Thoracic aorta (tissue), 2 donors: ENCODE data around the gene AVL9. TPM values are rescaled to one million over a fixed set of nuclear protein-coding genes. Genes with fewer than 3 reads are reported as not detected.

Experiments
- ATAC-seq: fragments of 150-250 bp; one replicate; pipeline ENCODE4 v1.8.0; 2017; ENCODE audit warnings: low read depth; ENCODE audit not compliant: insufficient number of reproducible peaks, low FRiP score
- DNase-seq: peaks from one replicate; pipeline ENCODE4 v3.0.0-alpha.2; 2020; ENCODE audit warnings: low spot score
- H3K27ac ChIP-seq, 2 donors: fragments of 200-600 bp; sonication (generic); 1 replicate in 1 of 2; 2 replicates in 1 of 2; pipeline ENCODE4 v1.5.1; 2016; ENCODE audit warnings: mild to moderate bottlenecking in 2 of 2, moderate library complexity in 2 of 2
- H3K27me3 ChIP-seq: fragments of 200-600 bp; sonication (generic); replicated peaks from 2 replicates; pipeline ENCODE4 v1.6.0; 2016; ENCODE audit warnings: mild to moderate bottlenecking; ENCODE audit not compliant: insufficient read depth
- H3K36me3 ChIP-seq: fragments of 200-600 bp; sonication (generic); one replicate; pipeline ENCODE4 v1.5.1; 2016
- H3K4me1 ChIP-seq, 2 donors: fragments of 200-600 bp; sonication (generic); 1 replicate in 1 of 2; 2 replicates in 1 of 2; pipeline versions ENCODE4 v1.5.1 to v1.6.0; 2016; ENCODE audit warnings: low read depth in 2 of 2, mild to moderate bottlenecking in 1 of 2; ENCODE audit not compliant: control insufficient read depth in 1 of 2
- H3K4me3 ChIP-seq: fragments of 200-600 bp; sonication (generic); 2 replicates; pipeline ENCODE4 v1.5.1; 2016; ENCODE audit warnings: mild to moderate bottlenecking
- H3K9me3 ChIP-seq: fragments of 200-600 bp; sonication (generic); 2 replicates; pipeline ENCODE4 v1.5.1; 2016
- total RNA-seq, 2 donors: library from RNA; depleted of rRNA; stranded (reverse); fragments of >200 nt; gene quantifications; one replicate each; pipeline versions ENCODE4 v1.1.0 to v1.2.3, GENCODE V29; 2016
- TF ChIP-seq, protein P1 (sequence below): fragments of 200-600 bp; sonication (generic); IDR thresholded peaks from one replicate; pipeline ENCODE4 v1.5.1; 2019; ENCODE audit warnings: antibody characterized with exemption

Gene AVL9
- total RNA-seq, 2 donors from 2014 or later, result 18.3 to 19.5 TPM

DNA sequence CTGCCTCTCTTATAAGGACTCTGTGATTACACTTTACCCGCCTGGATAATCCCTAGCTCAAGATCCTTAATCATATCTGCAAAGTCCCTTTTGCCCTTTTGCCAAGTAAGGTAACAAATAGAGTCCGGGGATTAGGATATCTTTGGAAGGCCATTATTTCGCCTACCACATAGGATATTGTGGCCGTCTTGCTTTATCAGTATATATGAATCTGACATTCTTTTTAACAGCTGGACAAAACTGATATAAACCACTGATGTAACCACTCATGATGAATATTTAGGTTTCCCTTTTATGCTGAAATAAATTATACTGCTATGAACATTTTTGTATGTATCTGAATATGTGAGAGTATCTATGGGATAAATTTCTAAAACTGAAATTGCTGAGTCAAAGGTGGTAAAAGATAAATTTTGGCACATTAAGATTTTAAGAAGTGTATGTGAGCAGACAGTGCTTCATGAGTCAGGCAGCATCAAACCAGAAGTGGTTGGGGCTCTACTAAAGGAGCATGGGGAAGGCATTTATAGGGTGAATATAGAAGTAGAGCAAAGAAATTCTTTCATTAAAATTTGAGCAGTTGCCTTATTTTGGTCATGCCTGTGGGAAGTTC, 44.7 kb downstream of the AVL9 start:
- DNase-seq, result no peak
- no peak for ATAC-seq
- Histone ChIP-seq H3K27me3 (no peaks in the 10 kb centered on the region), H3K9me3 (no peaks in the 10 kb centered on the region), H3K4me3 (no peak overlapping the region), H3K27ac (no peak overlapping the region), H3K36me3 (peaks cover 5% of the 10 kb centered on the region), H3K4me1 (peaks cover 16 to 20% of the 10 kb centered on the region in 2 donors)
- TF ChIP-seq, protein P1, sequence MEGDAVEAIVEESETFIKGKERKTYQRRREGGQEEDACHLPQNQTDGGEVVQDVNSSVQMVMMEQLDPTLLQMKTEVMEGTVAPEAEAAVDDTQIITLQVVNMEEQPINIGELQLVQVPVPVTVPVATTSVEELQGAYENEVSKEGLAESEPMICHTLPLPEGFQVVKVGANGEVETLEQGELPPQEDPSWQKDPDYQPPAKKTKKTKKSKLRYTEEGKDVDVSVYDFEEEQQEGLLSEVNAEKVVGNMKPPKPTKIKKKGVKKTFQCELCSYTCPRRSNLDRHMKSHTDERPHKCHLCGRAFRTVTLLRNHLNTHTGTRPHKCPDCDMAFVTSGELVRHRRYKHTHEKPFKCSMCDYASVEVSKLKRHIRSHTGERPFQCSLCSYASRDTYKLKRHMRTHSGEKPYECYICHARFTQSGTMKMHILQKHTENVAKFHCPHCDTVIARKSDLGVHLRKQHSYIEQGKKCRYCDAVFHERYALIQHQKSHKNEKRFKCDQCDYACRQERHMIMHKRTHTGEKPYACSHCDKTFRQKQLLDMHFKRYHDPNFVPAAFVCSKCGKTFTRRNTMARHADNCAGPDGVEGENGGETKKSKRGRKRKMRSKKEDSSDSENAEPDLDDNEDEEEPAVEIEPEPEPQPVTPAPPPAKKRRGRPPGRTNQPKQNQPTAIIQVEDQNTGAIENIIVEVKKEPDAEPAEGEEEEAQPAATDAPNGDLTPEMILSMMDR, result no peak

DNA sequence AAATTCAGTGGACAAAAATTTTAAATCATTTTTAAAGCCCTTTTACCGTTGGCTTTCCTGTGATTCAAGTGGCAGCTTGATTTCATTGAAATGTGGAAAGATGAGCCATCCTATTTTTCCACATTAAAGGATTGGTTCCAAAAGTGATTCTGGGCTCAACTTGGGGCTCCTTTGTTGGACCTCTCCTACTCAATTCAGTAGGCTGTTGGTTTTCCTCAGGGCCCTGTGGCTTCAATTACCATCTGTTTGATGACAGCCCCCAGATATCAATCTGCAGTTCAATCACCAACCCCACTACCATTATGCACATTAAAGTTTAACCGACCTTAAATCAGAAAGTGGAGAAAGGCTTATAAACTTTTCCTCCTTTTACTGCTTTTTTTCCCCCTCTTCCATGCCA, 47.3 kb downstream of the AVL9 start:
- TF ChIP-seq, protein P1, result no peak
- Histone ChIP-seq H3K27ac (no peak overlapping the region), H3K36me3 (peaks cover 5% of the 10 kb centered on the region), H3K27me3 (no peaks in the 10 kb centered on the region), H3K9me3 (no peaks in the 10 kb centered on the region), H3K4me1 (peaks cover 5 to 8% of the 10 kb centered on the region in 2 donors), H3K4me3 (no peak overlapping the region)
- DNase-seq (no peak), ATAC-seq (no peak)

DNA sequence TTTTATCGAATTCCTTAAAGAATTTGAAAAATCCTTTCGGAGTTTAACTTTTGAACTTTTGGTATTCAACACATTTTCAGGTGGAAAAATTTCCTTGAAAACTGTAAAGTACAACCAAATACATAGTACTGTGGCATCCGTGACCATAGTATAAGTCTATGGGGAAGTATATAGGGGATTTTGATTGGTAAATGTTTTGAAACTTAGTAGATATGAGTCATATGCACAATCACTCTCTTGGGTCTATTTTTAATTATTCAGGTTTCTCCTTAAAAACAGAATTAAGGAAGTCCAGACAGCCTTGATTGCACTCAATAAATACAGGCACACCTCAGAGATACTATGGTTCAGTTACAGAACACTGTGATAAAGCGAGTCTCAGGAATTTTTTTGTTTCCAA, 64.2 kb downstream of the AVL9 start:
- no peaks in the 10 kb centered on the region for H3K4me1 ChIP-seq
- H3K9me3 ChIP-seq, result no peaks in the 10 kb centered on the region
- H3K27me3 ChIP-seq, result no peaks in the 10 kb centered on the region
- no peak for DNase-seq
- TF ChIP-seq, protein P1, result no peak
- no peak for ATAC-seq
- peaks cover 15% of the 10 kb centered on the region for H3K36me3 ChIP-seq
- H3K4me3 ChIP-seq, result no peak overlapping the region
- no peak overlapping the region for H3K27ac ChIP-seq

DNA sequence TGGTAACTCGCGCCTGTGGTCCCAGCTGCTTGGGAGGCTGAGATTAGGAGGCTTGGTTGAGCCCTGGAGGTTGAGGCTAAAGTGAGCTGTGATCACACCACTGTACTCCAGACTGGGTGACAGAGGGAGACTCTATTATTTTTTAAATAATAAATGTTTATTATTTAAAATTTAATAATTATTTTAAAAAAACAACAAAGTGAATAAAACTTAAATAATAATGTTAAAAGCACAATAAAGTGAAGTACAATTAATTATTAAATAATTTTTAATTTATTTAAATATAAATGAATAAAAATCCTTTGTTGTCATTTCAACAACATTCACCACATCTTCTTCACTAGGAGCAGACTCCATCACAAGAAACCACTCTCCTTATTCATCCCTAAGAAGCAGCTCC, 64.8 kb downstream of the AVL9 start:
- no peaks in the 10 kb centered on the region for H3K27me3 ChIP-seq
- no peaks in the 10 kb centered on the region for H3K9me3 ChIP-seq
- ATAC-seq, result no peak
- no peaks in the 10 kb centered on the region for H3K4me1 ChIP-seq
- no peak overlapping the region for H3K27ac ChIP-seq
- no peak for DNase-seq
- TF ChIP-seq, protein P1, result no peak
- H3K36me3 ChIP-seq, result peaks cover 15% of the 10 kb centered on the region
- no peak overlapping the region for H3K4me3 ChIP-seq

DNA sequence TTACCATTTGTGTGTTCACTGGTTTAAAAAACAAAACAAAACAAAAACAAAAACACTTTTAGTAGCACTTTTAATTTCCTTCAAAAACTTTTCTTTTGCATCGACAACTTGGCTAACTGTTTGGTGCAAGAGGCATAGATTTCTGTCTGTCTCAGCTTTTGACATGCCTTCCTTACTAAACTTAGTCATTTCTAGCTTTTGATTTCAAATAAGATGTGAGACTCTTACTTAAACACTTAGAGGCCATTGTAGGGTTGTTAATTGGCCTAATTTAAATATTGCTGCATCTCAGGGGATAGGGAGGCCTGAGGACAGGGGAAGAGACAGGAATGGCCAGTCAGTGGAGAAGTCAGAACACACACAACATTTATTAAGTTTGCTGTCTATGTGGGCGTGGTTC, 66.3 kb downstream of the AVL9 start:
- H3K4me1 ChIP-seq, result no peaks in the 10 kb centered on the region
- H3K9me3 ChIP-seq, result no peaks in the 10 kb centered on the region
- peaks cover 10% of the 10 kb centered on the region for H3K36me3 ChIP-seq
- H3K4me3 ChIP-seq, result no peak overlapping the region
- H3K27ac ChIP-seq, result no peak overlapping the region
- H3K27me3 ChIP-seq, result no peaks in the 10 kb centered on the region
- no peak for DNase-seq
- TF ChIP-seq, protein P1, result no peak
- ATAC-seq, result no peak
